SK-N-SH treated with all-trans-retinoic acid at 6 μM for 48 hours (cell line): Measurements from ENCODE around the gene ARL4D.

ENCODE experiments used
- ATAC-seq: fragments of 200-7000 bp; cut with Tn5 transposase; 3 replicates; pipeline ENCODE4 v1.9.1; 2020; ENCODE audit warnings: mild to moderate bottlenecking, moderate library complexity
- ARNTL ChIP-seq: fragments of 450-650 bp; formaldehyde crosslinking; IDR thresholded peaks from 2 replicates; pipeline ENCODE4 v1.5.0; 2020; ENCODE audit warnings: low read depth, mild to moderate bottlenecking, moderate library complexity, borderline replicate concordance
- BACH2 ChIP-seq: fragments of 250-450 bp; sonication (Bioruptor Pico); IDR thresholded peaks from 2 replicates; pipeline ENCODE4 v1.9.0; 2021; ENCODE audit warnings: mild to moderate bottlenecking, borderline replicate concordance
- CREB5 ChIP-seq: fragments of 250-450 bp; sonication (Bioruptor Pico); IDR thresholded peaks from 2 replicates; pipeline ENCODE4 v1.5.1; 2020; ENCODE audit warnings: low read depth, mild to moderate bottlenecking, moderate library complexity
- CSDC2 ChIP-seq: fragments of 250-450 bp; sonication (Bioruptor Pico); IDR thresholded peaks from 2 replicates; pipeline ENCODE4 v1.5.0; 2020; ENCODE audit warnings: mild to moderate bottlenecking, moderate library complexity
- CSRNP3 ChIP-seq: fragments of 250-450 bp; sonication (Bioruptor Pico); IDR thresholded peaks from 2 replicates; pipeline ENCODE4 v1.5.1; 2021; ENCODE audit warnings: mild to moderate bottlenecking, moderate library complexity
- ESRRG ChIP-seq: fragments of 250-450 bp; sonication (Bioruptor Pico); IDR thresholded peaks from 2 replicates; pipeline ENCODE4 v1.6.1; 2021; ENCODE audit warnings: mild to moderate bottlenecking
- GLIS3 ChIP-seq: fragments of 250-450 bp; sonication (Bioruptor Pico); IDR thresholded peaks from 2 replicates; pipeline ENCODE4 v1.5.0; 2020; ENCODE audit warnings: mild to moderate bottlenecking, moderate library complexity
- ISL1 ChIP-seq: fragments of 250-450 bp; sonication (Bioruptor Pico); IDR thresholded peaks from 2 replicates; pipeline ENCODE4 v2.1.2; 2022; ENCODE audit warnings: mild to moderate bottlenecking, moderate library complexity
- OSR1 ChIP-seq: fragments of 250-450 bp; sonication (Bioruptor Pico); IDR thresholded peaks from 2 replicates; pipeline ENCODE4 v1.8.0; 2022; ENCODE audit warnings: moderate library complexity, mild to moderate bottlenecking, inconsistent platforms
- PATZ1 ChIP-seq: fragments of 250-450 bp; sonication (Bioruptor Pico); IDR thresholded peaks from 2 replicates; pipeline ENCODE4 v1.8.0; 2020; ENCODE audit warnings: mild to moderate bottlenecking, moderate library complexity, borderline replicate concordance
- PPARA ChIP-seq: fragments of 250-450 bp; sonication (Bioruptor Pico); IDR thresholded peaks from 2 replicates; pipeline ENCODE4 v1.5.0; 2020; ENCODE audit warnings: mild to moderate bottlenecking, borderline replicate concordance
- RARB ChIP-seq: fragments of 250-450 bp; sonication (Bioruptor Pico); IDR thresholded peaks from 2 replicates; pipeline ENCODE4 v1.8.0; 2021; ENCODE audit warnings: mild to moderate bottlenecking, moderate library complexity
- SNAI2 ChIP-seq: fragments of 250-450 bp; sonication (Bioruptor Pico); IDR thresholded peaks from 2 replicates; pipeline ENCODE4 v1.5.0; 2020; ENCODE audit warnings: mild to moderate bottlenecking, moderate library complexity
- TCF4 ChIP-seq: fragments of 250-450 bp; sonication (Bioruptor Pico); IDR thresholded peaks from 2 replicates; pipeline ENCODE4 v1.8.0; 2021; ENCODE audit warnings: mild to moderate bottlenecking, moderate library complexity, borderline replicate concordance
- TOX ChIP-seq: fragments of 250-450 bp; sonication (Bioruptor Pico); IDR thresholded peaks from 2 replicates; pipeline ENCODE4 v1.8.0; 2021; ENCODE audit warnings: mild to moderate bottlenecking, moderate library complexity, borderline replicate concordance
- TSHZ2 ChIP-seq: fragments of 250-450 bp; sonication (Bioruptor Pico); IDR thresholded peaks from 2 replicates; pipeline ENCODE4 v1.5.0; 2020; ENCODE audit warnings: mild to moderate bottlenecking, moderate library complexity
- ZC3H10 ChIP-seq: fragments of 250-450 bp; sonication (Bioruptor Pico); IDR thresholded peaks from 2 replicates; pipeline ENCODE4 v1.5.1; 2021; ENCODE audit warnings: mild to moderate bottlenecking, moderate library complexity
- ZFP3 ChIP-seq: fragments of 250-450 bp; sonication (Bioruptor Pico); IDR thresholded peaks from 2 replicates; pipeline ENCODE4 v1.5.0; 2020; ENCODE audit warnings: mild to moderate bottlenecking, moderate library complexity
- ZFP30 ChIP-seq: fragments of 450-650 bp; formaldehyde crosslinking; IDR thresholded peaks from 2 replicates; pipeline ENCODE4 v1.5.0; 2022; ENCODE audit warnings: mild to moderate bottlenecking, moderate library complexity
- ZNF565 ChIP-seq: fragments of 450-650 bp; formaldehyde crosslinking; conservative IDR thresholded peaks from 2 replicates; pipeline ENCODE4 v1.5.0; 2020; ENCODE audit warnings: low read depth, mild to moderate bottlenecking, moderate library complexity
- ZNF8 ChIP-seq: fragments of 450-650 bp; formaldehyde crosslinking; IDR thresholded peaks from 2 replicates; pipeline ENCODE4 v1.5.0; 2020; ENCODE audit warnings: mild to moderate bottlenecking, moderate library complexity

ARL4D gene

GRCh38 chr17:43406676-43407645, 8.2 kb downstream of the ARL4D start:
- ATAC-seq, result peak; percentile 87
- TF ChIP-seq ISL1 (CRISPR knock-in tag) (peak; percentile 23; the same call in 1 of the 2 replicates), ZC3H10 (CRISPR knock-in tag) (no peak)

- TF ChIP-seq CSRNP3 (CRISPR knock-in tag), result no peak
- TF ChIP-seq ZC3H10 (CRISPR knock-in tag), result no peak
- no peak for TF ChIP-seq BACH2 (CRISPR knock-in tag)
- TF ChIP-seq PPARA (CRISPR knock-in tag), result no peak
- no peak for TF ChIP-seq ESRRG
- no peak for TF ChIP-seq ZNF8
- TF ChIP-seq, all 23 proteins: peak for 0
- ATAC-seq, result no peak
Measured at GRCh38 chr17:43409131-43409530, 10.3 kb downstream of the ARL4D start.

- TF ChIP-seq ZFP30 (CRISPR knock-in tag) (no peak), CSDC2 (CRISPR knock-in tag) (no peak), ZFP3 (CRISPR knock-in tag) (no peak), GLIS3 (CRISPR knock-in tag) (no peak), ZNF565 (no peak), SNAI2 (CRISPR knock-in tag) (no peak), OSR1 (CRISPR knock-in tag) (no peak), RARB (no peak), ISL1 (CRISPR knock-in tag) (no peak), CREB5 (CRISPR knock-in tag) (no peak), PATZ1 (CRISPR knock-in tag) (no peak), ESRRG (no peak)
- no peak for ATAC-seq
Measured at GRCh38 chr17:43410557-43411368, 12.0 kb downstream of the ARL4D start.

GRCh38 chr17:43411369-43411677, 12.5 kb downstream of the ARL4D start:
- TF ChIP-seq TSHZ2 (CRISPR knock-in tag) (no peak), TCF4 (CRISPR knock-in tag) (no peak), ZC3H10 (CRISPR knock-in tag) (no peak), ESRRG (no peak), PPARA (CRISPR knock-in tag) (no peak), ISL1 (CRISPR knock-in tag) (no peak), ZNF8 (no peak), SNAI2 (CRISPR knock-in tag) (no peak), RARB (no peak), PATZ1 (CRISPR knock-in tag) (no peak), ZNF565 (no peak), ARNTL (CRISPR knock-in tag) (no peak), TOX (CRISPR knock-in tag) (no peak), BACH2 (CRISPR knock-in tag) (no peak)

More at GRCh38 chr17:43411369-43411677, 12.5 kb downstream of the ARL4D start:
- ATAC-seq, result no peak
